Right lobe of liver (tissue), 4 donors: ENCODE results near the gene PCA3.

ENCODE experiments used
- POLR2A ChIP-seq: fragments of 450-650 bp; IDR thresholded peaks from one replicate; pipeline ENCODE4 v1.6.1; 2017; ENCODE audit warnings: antibody characterized with exemption, mild to moderate bottlenecking
- TF ChIP-seq, protein P1 (sequence below), 4 donors: fragments of 200-600 bp in 3 of 4; fragments of 450-650 bp in 1 of 4; IDR thresholded peaks; one replicate each; pipeline versions ENCODE4 v1.5.1 to v1.8.0; 2016 to 2022; ENCODE audit warnings: antibody characterized with exemption in 4 of 4, mild to moderate bottlenecking in 2 of 4
- donor health status: DM: no; HTN: no; CAD: no.
- donor health status: DM: no; HTN: no; CAD: no.
- donor health status: DM: no; HTN: yes; CAD: no.

DNA sequence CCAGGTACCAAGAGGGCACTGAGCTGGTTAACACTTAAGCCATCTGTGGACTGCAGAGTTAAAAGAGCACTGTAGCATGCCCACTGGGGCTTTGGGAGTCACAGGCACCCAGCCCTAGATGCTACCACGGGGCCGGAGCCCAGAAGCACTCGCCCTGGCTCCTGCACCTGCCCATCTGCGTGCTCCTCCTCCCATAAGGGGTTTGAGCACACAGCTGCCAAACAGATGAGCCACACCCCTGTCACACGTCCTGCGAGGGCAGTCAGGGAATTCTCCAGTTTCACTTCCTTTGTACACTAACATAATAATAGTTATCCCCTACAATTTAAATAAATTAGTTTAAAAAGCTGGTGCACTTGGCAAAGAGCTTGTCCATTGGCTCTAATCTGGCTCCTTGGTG is 4.5 kb upstream of the PCA3 start:
- TF ChIP-seq POLR2A: no peak
- TF ChIP-seq, protein P1, sequence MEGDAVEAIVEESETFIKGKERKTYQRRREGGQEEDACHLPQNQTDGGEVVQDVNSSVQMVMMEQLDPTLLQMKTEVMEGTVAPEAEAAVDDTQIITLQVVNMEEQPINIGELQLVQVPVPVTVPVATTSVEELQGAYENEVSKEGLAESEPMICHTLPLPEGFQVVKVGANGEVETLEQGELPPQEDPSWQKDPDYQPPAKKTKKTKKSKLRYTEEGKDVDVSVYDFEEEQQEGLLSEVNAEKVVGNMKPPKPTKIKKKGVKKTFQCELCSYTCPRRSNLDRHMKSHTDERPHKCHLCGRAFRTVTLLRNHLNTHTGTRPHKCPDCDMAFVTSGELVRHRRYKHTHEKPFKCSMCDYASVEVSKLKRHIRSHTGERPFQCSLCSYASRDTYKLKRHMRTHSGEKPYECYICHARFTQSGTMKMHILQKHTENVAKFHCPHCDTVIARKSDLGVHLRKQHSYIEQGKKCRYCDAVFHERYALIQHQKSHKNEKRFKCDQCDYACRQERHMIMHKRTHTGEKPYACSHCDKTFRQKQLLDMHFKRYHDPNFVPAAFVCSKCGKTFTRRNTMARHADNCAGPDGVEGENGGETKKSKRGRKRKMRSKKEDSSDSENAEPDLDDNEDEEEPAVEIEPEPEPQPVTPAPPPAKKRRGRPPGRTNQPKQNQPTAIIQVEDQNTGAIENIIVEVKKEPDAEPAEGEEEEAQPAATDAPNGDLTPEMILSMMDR (IDR thresholded peaks at IDR 0.05): no peak
